HG03139 (cell line): ENCODE measurements around the gene FLT1.

ENCODE experiments used
- ATAC-seq: cut with Tn5 transposase; IDR thresholded peaks from one replicate; pipeline ENCODE4 v1.9.1; 2021; ENCODE audit not compliant: unreplicated experiment

The FLT1 gene

DNA sequence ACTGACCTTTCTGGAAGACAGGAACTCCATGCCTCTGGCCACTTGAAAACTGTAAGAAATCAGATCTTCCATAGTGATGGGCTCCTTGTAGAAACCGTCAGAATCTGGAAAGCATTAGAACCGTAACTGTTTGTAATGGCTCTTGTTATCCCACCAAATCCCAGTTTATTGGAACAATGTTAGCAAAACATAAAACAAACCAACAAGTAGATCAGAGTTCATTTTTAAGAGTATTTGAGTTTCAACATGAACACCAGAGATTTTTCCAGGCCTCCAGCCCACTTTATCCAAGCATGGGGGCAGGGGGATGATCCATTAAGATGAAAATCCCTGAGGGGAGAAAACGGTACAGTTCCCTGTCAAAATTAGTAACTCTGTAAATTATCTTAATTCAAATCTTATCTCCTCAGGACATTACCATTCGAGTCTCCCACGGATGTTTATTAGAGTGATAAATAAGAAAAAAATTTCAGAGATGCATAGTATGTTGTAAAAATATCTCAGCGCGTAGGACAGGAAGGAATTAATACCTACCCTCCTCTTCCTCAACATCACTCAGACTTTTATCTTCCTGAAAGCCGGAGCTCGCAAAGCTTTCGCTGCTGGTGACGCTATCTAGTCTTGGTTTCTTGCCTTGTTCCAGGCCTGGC, 172.5 kb downstream of the FLT1 start:
- ATAC-seq: no peak

DNA sequence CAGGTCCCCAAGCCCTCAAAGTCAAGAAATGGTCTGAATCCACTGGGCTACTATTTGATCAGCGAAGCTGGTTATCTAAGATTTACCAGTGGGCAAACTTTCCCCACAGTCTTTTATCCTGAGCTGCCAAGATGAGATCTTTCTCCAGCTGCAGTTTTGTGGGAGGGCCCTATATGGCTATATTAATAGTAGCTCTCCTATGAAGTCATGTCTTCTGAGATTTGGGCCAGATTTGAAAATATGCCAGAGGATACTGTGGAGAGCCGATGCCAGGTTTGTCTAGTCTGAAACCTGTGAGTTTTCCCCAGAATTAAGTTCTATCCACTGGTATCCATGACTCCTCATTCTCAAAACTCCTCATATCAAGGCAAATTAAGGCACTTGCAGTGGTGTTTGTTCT, 173.2 kb downstream of the FLT1 start:
- no peak for ATAC-seq

DNA sequence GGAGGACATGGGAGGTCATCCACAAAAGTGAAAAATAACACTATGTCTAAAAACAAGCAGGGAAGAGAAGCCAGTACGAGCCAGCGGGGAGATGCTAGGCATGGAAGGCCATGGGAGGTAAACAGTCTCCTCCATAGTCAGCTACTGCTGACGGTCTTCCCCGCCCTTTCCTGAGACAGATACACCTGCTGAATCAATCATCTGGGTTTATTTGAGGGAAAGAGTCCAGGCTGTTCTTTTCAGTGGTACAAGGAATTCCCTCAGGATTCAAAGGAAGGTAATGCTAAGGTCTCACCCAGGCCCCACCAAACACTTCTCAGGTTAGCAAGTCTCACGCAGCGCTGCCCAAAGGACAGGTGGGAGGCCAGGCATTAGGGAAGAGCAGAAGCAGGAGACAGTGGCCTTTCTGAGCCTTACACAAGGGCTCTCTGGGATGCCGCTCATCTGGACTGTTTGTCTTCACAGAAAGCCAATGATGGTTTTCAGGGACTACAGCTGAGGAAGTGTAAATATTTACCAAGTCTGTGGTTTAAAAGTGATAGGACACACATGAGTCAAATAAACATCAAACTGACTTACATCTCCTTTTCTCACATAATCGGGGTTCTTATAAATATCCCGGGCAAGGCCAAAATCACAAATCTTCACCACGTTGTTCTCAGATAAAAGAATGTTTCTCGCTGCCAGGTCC, 173.9 kb downstream of the FLT1 start:
- ATAC-seq: no peak

DNA sequence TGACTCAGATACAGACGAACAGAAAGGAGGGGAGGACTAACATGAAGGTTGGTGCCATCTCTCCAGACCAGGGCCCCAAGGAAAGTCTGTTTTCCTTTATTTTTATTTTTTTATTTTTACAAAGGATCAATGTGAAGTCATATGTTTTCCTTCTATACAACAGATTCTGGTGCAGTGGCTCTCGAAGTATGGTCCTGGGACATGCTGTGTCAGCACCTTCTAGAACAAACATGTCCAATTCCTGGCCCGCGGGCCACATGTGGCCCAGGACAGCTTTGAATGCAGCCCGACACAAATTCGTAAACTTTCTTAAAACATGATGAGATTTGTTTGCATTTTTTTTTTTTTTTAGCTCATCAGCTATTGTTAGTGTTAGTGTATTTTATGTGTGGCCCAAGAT, 174.7 kb downstream of the FLT1 start:
- ATAC-seq: no peak

DNA sequence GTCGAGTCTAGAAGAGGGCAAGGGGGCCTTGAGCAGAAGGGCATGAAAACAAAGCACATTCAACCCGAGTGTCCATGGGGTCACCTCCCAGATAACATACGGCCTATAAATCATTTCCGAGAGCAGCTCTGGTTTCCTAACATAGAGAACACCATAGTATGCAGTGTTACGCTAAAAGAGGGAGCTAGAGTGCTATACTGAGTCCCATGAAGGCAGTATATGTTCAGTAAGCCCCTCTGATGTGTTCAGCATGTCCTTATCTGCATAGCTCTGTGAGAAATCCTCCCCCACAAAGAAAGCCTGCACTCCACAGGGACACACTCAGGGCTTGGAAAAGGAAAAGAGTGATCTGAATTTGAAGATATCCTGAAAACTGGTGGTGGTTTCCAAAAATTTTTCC, 175.4 kb downstream of the FLT1 start:
- ATAC-seq: no peak

DNA sequence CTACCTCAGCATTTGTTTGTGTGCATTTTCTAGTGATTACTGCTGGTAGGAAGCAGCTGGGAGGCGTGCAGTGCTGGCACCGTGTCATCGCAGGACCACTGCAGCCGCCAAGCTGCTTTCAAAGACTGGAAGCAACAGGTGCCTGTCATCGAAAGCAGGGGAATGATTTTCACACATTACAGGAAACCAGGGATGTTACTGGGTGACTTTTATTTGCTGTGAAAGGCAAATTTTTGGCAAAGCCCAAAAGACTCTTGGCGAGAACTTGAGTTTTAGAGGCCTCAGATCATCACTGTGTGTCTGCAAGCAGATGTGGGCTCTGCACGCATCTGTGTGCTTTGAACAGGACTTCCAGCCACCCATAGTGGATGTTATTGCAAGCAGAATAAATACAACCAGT, 176.4 kb downstream of the FLT1 start:
- ATAC-seq: no peak

DNA sequence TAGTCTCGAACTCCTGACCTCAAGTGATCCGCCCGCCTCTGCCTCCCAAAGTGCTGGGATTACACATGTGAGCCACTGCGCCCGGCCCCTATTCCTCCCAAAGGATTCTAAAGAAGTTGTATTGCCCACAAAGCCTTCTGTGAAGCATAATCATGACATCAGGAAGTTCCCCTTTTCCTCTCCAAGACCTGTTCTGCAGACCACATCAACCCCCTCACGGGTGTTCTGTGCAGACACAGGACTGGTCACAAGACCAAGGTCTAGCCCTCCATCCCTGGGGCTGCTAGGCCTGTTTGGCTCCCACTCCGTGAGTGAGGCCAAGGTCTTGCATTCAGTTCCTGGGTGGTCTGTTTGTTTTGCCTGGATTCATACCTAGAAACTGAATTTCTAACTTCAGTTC, 178.1 kb downstream of the FLT1 start:
- ATAC-seq: no peak

DNA sequence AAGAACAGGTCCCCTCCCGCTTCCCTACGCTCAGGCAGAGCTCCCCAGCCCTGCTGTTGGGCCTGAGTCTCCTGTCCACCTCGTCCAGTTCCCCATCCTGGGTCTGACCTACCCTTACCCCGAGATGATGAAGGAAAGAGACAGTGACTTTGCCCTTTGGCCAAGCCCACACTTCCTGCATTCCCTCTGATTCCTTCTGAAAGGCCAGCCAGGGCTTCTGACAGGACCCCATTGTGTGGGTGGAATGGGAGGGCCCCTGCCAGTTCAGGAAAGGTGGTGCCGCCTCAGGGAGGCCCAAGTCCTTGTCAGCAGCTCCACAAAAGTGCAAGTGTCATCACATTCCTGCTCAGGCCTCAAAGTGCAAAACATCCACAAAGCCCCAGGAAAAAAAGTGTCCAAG, 178.8 kb downstream of the FLT1 start:
- no peak for ATAC-seq

DNA sequence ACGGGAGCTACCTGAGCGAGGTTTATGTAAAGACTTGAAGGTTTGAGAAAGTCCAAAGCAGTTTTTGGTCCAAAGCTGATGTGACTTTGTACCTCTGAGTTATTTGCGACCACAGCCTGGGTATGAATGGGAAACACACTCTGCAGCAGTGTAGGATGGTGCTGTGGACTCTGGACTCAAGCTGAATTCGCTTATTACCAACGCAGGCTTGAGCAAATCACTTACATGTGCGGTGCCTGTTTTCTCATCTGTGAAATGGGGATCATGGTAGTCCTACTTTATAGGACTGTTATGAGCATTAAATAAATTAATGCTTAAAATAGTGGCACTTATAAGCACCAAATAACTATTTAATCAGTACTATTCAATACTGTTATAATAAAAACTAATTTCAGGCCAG, 180.0 kb downstream of the FLT1 start:
- no peak for ATAC-seq

DNA sequence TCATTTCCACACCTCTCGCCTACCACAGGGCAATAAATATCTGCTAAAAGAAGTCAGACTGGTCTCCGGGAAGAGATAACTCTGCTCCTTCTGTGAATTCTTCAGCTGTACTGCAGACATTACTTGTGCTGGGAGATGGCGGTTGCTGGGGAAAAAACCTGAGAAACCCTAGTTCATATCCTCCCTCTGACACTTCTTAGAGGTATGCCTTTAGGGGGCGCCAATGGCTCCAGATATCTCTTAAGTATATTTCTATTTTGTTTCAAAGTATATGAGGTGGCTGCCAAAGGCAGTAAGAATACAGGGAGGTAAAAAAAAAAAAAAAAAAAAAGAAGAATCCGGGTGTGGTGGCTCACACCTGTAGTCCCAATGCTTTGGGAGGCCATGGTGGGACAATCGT, 181.3 kb downstream of the FLT1 start:
- no peak for ATAC-seq

DNA sequence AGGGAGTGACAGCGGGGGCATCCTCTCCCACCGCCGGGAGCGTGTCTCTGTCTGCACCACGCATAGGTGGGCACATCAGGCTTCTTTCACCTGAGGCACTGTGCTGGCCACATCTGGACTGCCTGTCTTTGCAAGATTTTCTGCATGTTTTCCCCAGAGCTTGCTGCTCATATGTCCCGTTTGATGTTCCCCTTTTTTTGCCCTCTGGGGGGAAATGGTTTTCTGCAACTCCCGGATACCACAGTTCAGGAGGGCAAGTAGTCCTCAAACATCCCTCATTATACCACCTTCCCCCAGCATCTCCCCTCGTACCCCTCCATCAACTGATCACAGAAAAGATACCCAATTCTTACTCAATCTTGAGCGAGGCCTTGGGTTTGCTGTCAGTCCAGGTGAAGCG, 188.6 kb downstream of the FLT1 start:
- no peak for ATAC-seq

DNA sequence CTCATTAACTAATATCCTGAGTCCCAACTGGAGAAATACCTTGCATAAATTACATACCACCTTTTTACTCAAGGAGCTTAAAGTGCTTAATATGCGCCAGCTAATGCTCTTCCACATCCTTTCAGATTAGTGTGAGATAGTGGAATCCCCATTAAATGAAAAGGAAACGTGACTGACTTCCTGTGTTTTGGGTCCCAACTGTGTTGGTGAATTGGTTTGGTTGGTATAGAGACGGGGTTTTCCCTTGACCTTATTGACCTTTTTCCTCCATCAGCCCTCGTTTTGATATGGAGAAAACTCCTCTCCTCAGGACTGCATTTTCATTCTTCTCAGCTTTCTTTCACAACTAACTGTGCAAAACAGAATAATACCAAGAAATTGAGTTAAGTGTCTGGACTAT, 193.1 kb downstream of the FLT1 start:
- no peak for ATAC-seq

DNA sequence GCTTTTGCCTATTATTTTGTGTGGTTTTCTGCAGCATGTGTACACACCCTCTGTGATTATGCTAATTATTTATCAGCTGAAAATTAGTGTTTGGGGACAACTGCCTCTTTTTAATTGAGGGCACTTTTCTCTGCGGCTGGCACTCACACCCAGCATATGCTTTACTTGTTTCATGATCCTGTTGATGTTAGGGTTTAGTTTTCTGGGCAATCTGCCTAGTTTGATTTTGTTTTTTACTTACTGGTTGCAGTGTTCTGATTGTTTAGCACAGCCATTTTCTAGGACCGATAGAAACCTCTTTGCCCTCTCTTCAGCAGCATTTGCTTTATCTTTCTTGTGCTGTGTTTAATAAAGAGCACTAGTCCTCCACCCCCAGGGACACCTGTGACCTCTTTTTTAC, 195.0 kb downstream of the FLT1 start:
- ATAC-seq: no peak

DNA sequence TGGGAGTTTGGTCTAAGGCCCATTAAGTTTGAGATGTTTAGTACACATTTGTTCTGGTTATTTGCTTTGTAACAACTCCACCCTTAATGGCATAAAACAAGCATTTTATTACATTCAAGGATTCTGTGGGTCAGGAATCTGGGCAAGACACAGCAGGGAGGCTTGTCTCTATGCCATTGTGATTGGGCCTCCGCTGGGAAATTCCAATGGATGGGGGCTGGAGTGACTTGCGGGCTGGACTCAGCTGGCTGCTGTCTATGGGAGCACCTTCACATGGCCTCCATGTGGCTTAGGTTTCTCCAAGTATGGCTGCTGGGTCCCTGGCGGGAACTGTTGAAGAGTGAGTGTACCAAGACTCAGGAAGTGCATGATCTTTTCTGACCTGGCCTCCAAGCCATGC, 197.6 kb downstream of the FLT1 start:
- no peak for ATAC-seq

DNA sequence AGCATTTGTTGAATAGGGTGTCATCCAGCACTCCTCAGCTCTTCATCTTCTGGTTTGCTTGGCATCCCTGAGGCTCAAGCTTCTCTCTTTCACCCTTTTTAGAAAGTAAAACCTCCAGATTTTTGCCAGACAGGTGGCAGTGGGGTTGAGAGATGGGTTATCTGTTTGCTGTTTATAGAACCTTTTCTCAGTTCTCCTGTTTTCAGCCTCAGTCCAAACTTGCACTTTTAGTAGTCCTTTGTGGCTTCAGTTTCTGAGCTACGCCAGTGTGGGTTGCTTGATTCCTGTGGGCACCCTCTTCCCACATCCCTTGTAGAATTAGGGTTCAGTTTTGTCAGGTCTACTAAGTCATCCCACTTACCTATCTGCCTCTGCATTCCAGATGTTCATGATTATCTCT, 208.7 kb downstream of the FLT1 start:
- no peak for ATAC-seq

DNA sequence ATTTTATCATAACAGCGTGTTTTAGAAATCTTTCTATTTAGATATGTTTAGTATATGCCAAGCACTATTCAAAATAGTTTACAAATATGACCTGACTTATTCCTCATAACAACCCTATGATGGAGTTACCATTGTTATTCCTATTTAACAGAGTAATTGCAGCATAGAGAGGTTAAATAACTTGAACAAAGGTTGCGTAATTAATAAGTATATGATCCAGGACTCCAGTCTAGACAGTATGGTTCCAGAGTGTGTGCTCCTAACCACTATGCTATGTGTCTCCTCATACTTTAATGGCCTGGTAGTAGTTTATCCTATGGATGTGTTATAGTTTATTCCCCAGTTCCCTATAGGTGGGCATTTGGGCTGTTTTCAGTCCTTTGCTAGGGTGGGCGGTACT, 211.3 kb downstream of the FLT1 start:
- no peak for ATAC-seq

DNA sequence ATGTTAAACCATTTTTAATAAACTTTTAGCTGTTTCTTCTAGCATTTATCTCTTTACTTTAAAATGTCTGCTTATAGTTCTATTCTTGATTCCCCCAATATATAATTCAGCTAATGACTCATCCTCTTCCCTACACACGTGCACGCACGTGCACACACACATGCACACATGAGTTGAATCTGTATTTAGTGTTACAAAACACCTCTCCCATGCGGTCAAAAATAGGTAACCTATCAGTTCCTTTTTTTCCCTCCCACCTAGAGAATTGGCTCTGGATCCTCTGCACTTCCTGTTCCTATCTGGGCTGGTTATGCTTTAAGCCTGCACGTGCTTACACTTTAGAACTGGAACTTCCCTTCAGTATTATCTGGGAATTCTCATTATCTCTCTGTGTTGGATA, 212.5 kb downstream of the FLT1 start:
- peak; percentile 51 for ATAC-seq

DNA sequence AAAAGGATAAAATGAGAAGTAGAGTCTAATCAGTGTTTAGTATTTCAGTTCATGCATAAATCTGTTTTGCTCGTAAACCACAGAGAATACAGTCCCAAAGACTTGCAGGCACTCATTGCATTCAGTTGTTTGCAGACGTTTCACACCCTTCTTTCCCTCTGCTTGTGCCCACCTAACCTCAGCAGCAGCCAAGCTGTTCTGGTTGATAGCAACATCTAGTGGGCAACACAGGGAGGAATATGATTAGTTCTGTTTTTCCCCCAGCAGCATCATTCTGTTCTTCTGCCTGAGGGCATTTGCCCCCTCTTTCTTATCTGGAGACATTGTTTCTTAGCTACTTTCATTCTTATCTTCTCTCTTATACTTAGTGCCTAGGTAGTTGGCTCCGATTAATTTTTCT, 221.0 kb downstream of the FLT1 start:
- no peak for ATAC-seq

DNA sequence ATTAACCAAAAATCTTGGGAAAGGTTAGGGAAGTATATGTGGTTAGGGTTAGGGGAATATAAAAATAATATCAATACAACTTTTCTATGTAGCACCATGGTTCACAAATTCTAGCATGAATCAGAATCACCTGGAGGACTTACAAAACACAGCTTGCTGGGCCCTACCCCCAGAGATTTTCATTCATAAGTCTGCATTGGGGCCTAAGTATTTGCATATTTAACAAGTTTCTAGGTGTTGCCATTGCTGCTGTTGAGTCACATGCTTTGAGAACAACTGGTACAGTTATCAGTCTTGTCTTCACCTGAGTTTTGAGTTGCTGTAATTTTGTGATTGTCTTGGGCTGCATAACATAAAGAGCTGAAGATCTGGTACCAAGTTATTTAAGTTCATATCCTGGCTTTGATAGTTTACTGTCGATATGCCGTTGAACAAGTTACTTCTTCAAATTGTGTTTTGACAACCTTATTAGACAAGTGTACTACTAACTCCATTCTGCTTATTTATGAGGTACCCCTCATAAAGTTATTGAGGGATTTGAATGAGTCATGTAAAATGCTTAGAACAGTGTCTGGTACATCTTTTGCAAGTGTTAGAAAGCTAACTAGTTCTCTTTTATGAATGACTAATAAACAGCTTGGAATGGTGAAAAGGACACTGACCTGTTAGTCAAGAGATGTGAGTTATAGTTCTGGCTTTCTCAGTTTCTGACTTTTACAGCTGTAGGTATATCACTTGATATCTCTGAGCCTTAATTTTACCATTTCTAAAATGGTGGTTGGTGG, 223.7 kb downstream of the FLT1 start:
- no peak for ATAC-seq

DNA sequence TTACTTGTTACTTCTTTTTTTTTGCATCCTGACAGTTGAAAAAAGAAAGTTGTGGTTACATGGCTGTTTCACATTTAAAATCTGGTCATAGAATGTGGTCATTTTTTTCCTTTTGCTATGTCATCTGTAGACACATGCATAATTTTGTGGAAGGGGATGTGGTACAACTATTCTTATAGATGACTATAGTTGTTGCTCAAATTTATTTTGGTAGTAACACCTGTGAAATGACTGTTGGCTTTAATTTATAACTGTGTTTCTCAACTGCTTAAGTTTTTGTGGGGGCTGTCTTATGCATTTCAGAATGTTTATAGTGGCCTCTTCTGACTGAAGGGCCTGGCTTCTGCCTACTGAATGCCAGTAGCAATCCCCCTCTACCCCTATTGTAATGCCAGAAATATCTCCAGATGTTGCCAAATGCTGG, 226.1 kb downstream of the FLT1 start:
- ATAC-seq: peak; percentile 94

DNA sequence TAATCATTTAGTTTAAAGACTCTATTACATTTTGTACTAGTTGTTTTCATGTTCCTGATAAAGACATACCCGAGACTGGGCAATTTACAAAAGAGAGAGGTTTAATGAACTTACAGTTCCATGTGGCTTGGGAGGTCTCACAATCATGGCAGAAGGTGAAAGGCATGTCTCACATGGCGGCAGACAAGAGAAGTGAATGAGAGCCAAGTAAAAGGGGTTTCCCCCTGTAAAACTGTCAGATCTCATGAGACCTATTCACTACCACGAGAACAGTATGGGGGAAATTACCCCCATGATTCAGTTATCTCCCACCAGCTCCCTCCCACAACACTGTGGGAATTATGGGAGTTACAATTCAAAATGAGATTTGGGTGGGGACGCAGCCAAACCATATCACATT, 227.4 kb downstream of the FLT1 start:
- ATAC-seq: no peak

DNA sequence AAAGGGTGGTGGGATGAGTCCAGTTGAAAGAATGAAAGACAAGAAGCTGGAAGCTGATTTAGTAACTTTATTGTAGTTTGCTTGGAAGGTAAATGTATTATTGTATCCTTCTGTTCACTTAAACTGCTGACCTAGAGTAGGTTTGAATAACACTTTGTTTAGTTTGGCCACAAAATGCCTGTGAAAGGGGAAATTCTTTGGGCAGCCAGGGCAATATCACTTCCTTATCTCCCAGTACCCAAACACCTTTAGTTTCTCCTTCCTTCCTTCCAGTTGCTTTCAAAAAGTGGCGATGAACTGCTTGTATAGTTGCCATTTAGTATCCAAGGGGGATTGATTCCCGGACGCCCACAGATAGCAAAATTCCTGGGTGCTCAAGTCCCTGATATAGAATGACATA, 236.5 kb downstream of the FLT1 start:
- ATAC-seq: no peak
